HEK293 (cell line): Measurements from ENCODE around the gene TAF10.

Source experiments
- CTCF ChIA-PET: fragments of 350-600 bp; formaldehyde crosslinking; extraction: SDS; loops from one replicate; lab custom pipeline; 2021; ENCODE audit warnings: antibody characterized with exemption; lab: Yijun Ruan, JAX
- POLR2A ChIA-PET: fragments of 300-600 bp; formaldehyde crosslinking; extraction: SDS; loops from one replicate; lab custom pipeline; 2020; ENCODE audit warnings: antibody characterized with exemption, inconsistent platforms; lab: Yijun Ruan, JAX
- H3K27ac ChIP-seq: fragments of 200-500 bp; sonication (Bioruptor generic); 2 replicates; pipeline ENCODE4 v1.5.1; 2014; ENCODE audit warnings: low read depth, low read length, control low read depth, inconsistent platforms; ENCODE audit errors: extremely low read depth
- H3K36me3 ChIP-seq, 2 experiments: fragments of 200-500 bp in 1 of 2; sonication (Bioruptor generic) in 1 of 2; 1 replicate in 1 of 2; 2 replicates in 1 of 2; pipeline ENCODE4 v1.5.1; 2014 to 2017; ENCODE audit warnings: inconsistent platforms in 2 of 2, low read length in 2 of 2; ENCODE audit not compliant: control insufficient read depth in 2 of 2, insufficient read depth in 1 of 2
- H3K4me1 ChIP-seq: fragments of 200-500 bp; sonication (Bioruptor generic); 2 replicates; pipeline ENCODE4 v1.5.1; 2014; ENCODE audit warnings: mild to moderate bottlenecking, low read length, inconsistent platforms; ENCODE audit not compliant: control insufficient read depth, insufficient read depth
- H3K4me3 ChIP-seq: 2 replicates; pipeline ENCODE4 v1.5.1; 2011; ENCODE audit warnings: low read depth, mild to moderate bottlenecking, control low read depth, low read length, moderate library complexity
- H3K9me3 ChIP-seq: fragments of 200-500 bp; sonication (Bioruptor generic); 2 replicates; pipeline ENCODE4 v1.5.1; 2014; ENCODE audit warnings: low read depth, low read length, inconsistent platforms; ENCODE audit not compliant: control insufficient read depth, insufficient read depth
- HOXC10 ChIP-seq: sonication (generic); formaldehyde crosslinking; IDR thresholded peaks from 2 replicates; pipeline ENCODE4 v1.8.1; 2023; ENCODE audit warnings: mild to moderate bottlenecking, missing genetic modification reagents
- ZFP41 ChIP-seq: fragments of 450-650 bp; formaldehyde crosslinking; IDR thresholded peaks from 2 replicates; pipeline ENCODE4 v1.5.1; 2016; ENCODE audit warnings: missing biosample characterization, missing genetic modification characterization, borderline replicate concordance
- ZNF121 ChIP-seq: fragments of 450-650 bp; formaldehyde crosslinking; IDR thresholded peaks from 2 replicates; pipeline ENCODE4 v1.5.1; 2016; ENCODE audit warnings: missing biosample characterization, missing genetic modification characterization
- ZNF146 ChIP-seq: fragments of 450-650 bp; formaldehyde crosslinking; IDR thresholded peaks from 2 replicates; pipeline ENCODE4 v1.5.1; 2016; ENCODE audit warnings: missing biosample characterization, missing genetic modification characterization
- ZNF221 ChIP-seq: fragments of 450-650 bp; formaldehyde crosslinking; IDR thresholded peaks from 2 replicates; pipeline ENCODE4 v1.5.1; 2017; ENCODE audit warnings: missing biosample characterization, missing genetic modification characterization, borderline replicate concordance
- ZNF223 ChIP-seq: fragments of 450-650 bp; formaldehyde crosslinking; IDR thresholded peaks from 2 replicates; pipeline ENCODE4 v1.5.1; 2016; ENCODE audit warnings: missing biosample characterization, missing genetic modification characterization
- ZNF266 ChIP-seq: fragments of 450-650 bp; formaldehyde crosslinking; IDR thresholded peaks from 2 replicates; pipeline ENCODE4 v1.5.1; 2016; ENCODE audit warnings: missing biosample characterization, missing genetic modification characterization, low read depth
- ZNF341 ChIP-seq: fragments of 450-650 bp; formaldehyde crosslinking; IDR thresholded peaks from 2 replicates; pipeline ENCODE4; 2016; ENCODE audit warnings: low read depth, missing biosample characterization, missing genetic modification characterization
- ZNF548 ChIP-seq: fragments of 450-650 bp; formaldehyde crosslinking; IDR thresholded peaks from 2 replicates; pipeline ENCODE4 v1.5.1; 2016; ENCODE audit warnings: missing biosample characterization, missing genetic modification characterization
- ZNF560 ChIP-seq: fragments of 450-650 bp; formaldehyde crosslinking; IDR thresholded peaks from 2 replicates; pipeline ENCODE4 v1.5.1; 2017; ENCODE audit warnings: missing biosample characterization, missing genetic modification characterization, borderline replicate concordance
- ZNF571 ChIP-seq: fragments of 450-650 bp; formaldehyde crosslinking; IDR thresholded peaks from 2 replicates; pipeline ENCODE4 v1.5.0; 2017; ENCODE audit warnings: missing biosample characterization, missing genetic modification characterization
- ZNF621 ChIP-seq: fragments of 450-650 bp; formaldehyde crosslinking; IDR thresholded peaks from 2 replicates; pipeline ENCODE4 v1.5.1; 2017; ENCODE audit warnings: missing biosample characterization, missing genetic modification characterization
- ZNF658 ChIP-seq: fragments of 450-650 bp; formaldehyde crosslinking; IDR thresholded peaks from 2 replicates; pipeline ENCODE4; 2016; ENCODE audit warnings: missing biosample characterization, missing genetic modification characterization
- ZNF670 ChIP-seq: fragments of 450-650 bp; formaldehyde crosslinking; IDR thresholded peaks from 2 replicates; pipeline ENCODE4 v1.5.1; 2016; ENCODE audit warnings: missing biosample characterization, missing genetic modification characterization, low read depth
- ZNF707 ChIP-seq: fragments of 450-650 bp; formaldehyde crosslinking; IDR thresholded peaks from 2 replicates; pipeline ENCODE4 v1.5.1; 2016; ENCODE audit warnings: missing biosample characterization, missing genetic modification characterization
- ZNF776 ChIP-seq: fragments of 450-650 bp; formaldehyde crosslinking; IDR thresholded peaks from 2 replicates; pipeline ENCODE4 v1.5.0; 2017; ENCODE audit warnings: missing biosample characterization, missing genetic modification characterization, borderline replicate concordance
- ZNF837 ChIP-seq: fragments of 450-650 bp; formaldehyde crosslinking; IDR thresholded peaks from 2 replicates; pipeline ENCODE4 v1.5.1; 2016; ENCODE audit warnings: missing biosample characterization, missing genetic modification characterization
- TF ChIP-seq, protein P1 (sequence below): fragments of 450-650 bp; formaldehyde crosslinking; optimal IDR thresholded peaks from 2 replicates; pipeline ENCODE3; 2016; ENCODE audit warnings: missing biosample characterization, mild to moderate bottlenecking, missing genetic modification characterization
- TF ChIP-seq, protein P2 (sequence below): fragments of 450-650 bp; formaldehyde crosslinking; IDR thresholded peaks from 2 replicates; pipeline ENCODE4 v1.5.0; 2017; ENCODE audit warnings: missing biosample characterization, missing genetic modification characterization, borderline replicate concordance
- TF ChIP-seq, protein P3 (sequence below): fragments of 450-650 bp; formaldehyde crosslinking; IDR thresholded peaks from 2 replicates; pipeline ENCODE4 v1.5.1; 2016; ENCODE audit warnings: missing biosample characterization, missing genetic modification characterization

TAF10 gene

GRCh38 chr11:6615882-6616585 is 4.0 kb upstream of the TAF10 start (continued):
- TF ChIP-seq ZNF560 (tag by site-specific recombination) (no peak), HOXC10 (CRISPR knock-in tag) (no peak), ZNF548 (tag by site-specific recombination) (no peak), ZNF658 (tag by site-specific recombination) (no peak), ZNF707 (tag by site-specific recombination) (no peak)
- TF ChIP-seq, protein P1, sequence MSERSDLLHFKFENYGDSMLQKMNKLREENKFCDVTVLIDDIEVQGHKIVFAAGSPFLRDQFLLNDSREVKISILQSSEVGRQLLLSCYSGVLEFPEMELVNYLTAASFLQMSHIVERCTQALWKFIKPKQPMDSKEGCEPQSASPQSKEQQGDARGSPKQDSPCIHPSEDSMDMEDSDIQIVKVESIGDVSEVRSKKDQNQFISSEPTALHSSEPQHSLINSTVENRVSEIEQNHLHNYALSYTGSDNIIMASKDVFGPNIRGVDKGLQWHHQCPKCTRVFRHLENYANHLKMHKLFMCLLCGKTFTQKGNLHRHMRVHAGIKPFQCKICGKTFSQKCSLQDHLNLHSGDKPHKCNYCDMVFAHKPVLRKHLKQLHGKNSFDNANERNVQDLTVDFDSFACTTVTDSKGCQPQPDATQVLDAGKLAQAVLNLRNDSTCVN (tag by site-specific recombination) = no peak

GRCh38 chr11:6615046-6615445 is 3.0 kb upstream of the TAF10 start:
- no peak overlapping the region for H3K27ac ChIP-seq
- TF ChIP-seq ZFP41 (tag by site-specific recombination) (no peak), ZNF146 (no peak), ZNF571 (tag by site-specific recombination) (no peak), ZNF621 (no peak), ZNF837 (no peak), ZNF266 (tag by site-specific recombination) (no peak), ZNF121 (tag by site-specific recombination) (no peak), ZNF221 (tag by site-specific recombination) (no peak), ZNF341 (no peak), ZNF223 (tag by site-specific recombination) (no peak), ZNF776 (tag by site-specific recombination) (no peak), ZNF670 (tag by site-specific recombination) (no peak)
- TF ChIP-seq, protein P2, sequence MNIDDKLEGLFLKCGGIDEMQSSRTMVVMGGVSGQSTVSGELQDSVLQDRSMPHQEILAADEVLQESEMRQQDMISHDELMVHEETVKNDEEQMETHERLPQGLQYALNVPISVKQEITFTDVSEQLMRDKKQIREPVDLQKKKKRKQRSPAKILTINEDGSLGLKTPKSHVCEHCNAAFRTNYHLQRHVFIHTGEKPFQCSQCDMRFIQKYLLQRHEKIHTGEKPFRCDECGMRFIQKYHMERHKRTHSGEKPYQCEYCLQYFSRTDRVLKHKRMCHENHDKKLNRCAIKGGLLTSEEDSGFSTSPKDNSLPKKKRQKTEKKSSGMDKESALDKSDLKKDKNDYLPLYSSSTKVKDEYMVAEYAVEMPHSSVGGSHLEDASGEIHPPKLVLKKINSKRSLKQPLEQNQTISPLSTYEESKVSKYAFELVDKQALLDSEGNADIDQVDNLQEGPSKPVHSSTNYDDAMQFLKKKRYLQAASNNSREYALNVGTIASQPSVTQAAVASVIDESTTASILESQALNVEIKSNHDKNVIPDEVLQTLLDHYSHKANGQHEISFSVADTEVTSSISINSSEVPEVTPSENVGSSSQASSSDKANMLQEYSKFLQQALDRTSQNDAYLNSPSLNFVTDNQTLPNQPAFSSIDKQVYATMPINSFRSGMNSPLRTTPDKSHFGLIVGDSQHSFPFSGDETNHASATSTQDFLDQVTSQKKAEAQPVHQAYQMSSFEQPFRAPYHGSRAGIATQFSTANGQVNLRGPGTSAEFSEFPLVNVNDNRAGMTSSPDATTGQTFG (tag by site-specific recombination) = no peak
- TF ChIP-seq, protein P3, sequence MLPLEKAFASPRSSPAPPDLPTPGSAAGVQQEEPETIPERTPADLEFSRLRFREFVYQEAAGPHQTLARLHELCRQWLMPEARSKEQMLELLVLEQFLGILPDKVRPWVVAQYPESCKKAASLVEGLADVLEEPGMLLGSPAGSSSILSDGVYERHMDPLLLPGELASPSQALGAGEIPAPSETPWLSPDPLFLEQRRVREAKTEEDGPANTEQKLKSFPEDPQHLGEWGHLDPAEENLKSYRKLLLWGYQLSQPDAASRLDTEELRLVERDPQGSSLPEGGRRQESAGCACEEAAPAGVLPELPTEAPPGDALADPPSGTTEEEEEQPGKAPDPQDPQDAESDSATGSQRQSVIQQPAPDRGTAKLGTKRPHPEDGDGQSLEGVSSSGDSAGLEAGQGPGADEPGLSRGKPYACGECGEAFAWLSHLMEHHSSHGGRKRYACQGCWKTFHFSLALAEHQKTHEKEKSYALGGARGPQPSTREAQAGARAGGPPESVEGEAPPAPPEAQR (tag by site-specific recombination) = no peak
- TF ChIP-seq, all 188 proteins: peak for 0
- no peaks in the 10 kb centered on the region for H3K9me3 ChIP-seq
- H3K4me1 ChIP-seq = 0 out of 2 replicates have a peak, but pooled peaks cover 4% of the 10 kb centered on the region
- H3K36me3 ChIP-seq = peaks cover 0 to 52% of the 10 kb centered on the region in 2 experiments; a peak in 1 of 3 replicates
- no peak overlapping the region for H3K4me3 ChIP-seq
- POLR2A ChIA-PET = no interaction called here
- CTCF ChIA-PET = no interaction called here
